ENCODE data around the gene DAPP1. TPM values are rescaled to one million over a fixed set of nuclear protein-coding genes. Genes with fewer than 3 reads are reported as not detected.

Gene DAPP1
- total and polyA plus RNA-seq, 8 donors, result 1.5 to 11.9 (median 3.2) TPM

DNA sequence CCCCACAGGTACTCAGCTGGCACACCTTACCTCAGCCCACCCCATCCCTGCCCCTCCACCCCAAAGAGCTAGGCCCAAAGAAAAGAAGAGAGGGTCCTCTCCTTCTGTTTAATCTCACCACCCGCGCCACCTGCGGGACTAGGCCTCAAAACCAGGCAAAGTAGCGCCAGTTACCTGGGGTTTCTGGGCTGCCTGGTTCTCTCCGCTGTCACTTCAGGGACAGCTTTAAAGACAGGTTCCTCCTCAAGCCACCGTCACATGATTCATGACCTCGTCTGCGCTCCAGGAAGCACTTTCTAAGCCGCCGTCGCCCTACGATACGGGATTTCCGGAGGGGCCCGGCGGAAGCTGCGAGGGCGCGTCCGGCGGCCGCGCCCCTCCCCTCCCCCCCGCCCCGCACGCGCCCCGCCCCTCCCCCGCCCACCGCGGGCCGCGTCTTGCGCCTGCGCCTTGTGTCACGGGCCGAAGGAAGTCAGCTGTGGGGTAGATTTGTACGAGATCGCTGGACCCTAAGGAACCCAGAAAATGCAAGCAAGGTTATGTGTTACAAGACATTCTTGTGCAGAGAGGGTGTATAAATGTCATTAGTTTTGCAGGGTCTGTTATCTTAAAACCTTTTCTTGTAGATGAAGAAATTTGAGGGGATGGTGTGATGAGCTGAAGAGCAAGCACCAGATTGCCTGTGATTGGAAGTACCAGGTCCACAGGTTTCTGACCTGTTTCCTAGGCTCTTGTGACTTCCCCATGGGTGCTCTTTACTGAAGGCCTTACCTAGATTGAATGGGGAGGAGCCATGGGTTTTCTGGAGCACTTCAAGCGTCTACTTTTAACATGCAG, 77.8 kb downstream of the DAPP1 start, which contains the start of gene LAMTOR3:
Gene LAMTOR3, minus strand, starts transcription at position 267 of the 837 bp plus-strand sequence. CDS start 464 bp downstream, outside the sequence.
- H3K27me3 ChIP-seq, result no peaks in the 10 kb centered on the region
- DNase-seq (peak; percentile 85 to 96 (median 94)), ATAC-seq (peak; percentile 99)
- peak within 1 kb of the TSS; percentile 78 to 87 for H3K4me3 ChIP-seq
- H3K4me1 ChIP-seq, result peaks cover 0 to 43% of the 10 kb centered on the region in 2 donors
- TF ChIP-seq, protein P1, sequence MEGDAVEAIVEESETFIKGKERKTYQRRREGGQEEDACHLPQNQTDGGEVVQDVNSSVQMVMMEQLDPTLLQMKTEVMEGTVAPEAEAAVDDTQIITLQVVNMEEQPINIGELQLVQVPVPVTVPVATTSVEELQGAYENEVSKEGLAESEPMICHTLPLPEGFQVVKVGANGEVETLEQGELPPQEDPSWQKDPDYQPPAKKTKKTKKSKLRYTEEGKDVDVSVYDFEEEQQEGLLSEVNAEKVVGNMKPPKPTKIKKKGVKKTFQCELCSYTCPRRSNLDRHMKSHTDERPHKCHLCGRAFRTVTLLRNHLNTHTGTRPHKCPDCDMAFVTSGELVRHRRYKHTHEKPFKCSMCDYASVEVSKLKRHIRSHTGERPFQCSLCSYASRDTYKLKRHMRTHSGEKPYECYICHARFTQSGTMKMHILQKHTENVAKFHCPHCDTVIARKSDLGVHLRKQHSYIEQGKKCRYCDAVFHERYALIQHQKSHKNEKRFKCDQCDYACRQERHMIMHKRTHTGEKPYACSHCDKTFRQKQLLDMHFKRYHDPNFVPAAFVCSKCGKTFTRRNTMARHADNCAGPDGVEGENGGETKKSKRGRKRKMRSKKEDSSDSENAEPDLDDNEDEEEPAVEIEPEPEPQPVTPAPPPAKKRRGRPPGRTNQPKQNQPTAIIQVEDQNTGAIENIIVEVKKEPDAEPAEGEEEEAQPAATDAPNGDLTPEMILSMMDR (IDR thresholded peaks at IDR 0.05), result no peak
- no peaks in the 10 kb centered on the region for H3K9me3 ChIP-seq
- intact Hi-C loops (cut with DNase I), result loop anchor here in 1 of 2 donors (10.0 kb wide), 1 partner anchor 50 kb away; the partner anchor contains the start of gene DNAJB14
- H3K36me3 ChIP-seq, result peaks cover 0 to 8% of the 10 kb centered on the region in 2 donors
- H3K27ac ChIP-seq, result peak within 1 kb of the TSS; percentile 84 to 86

DNA sequence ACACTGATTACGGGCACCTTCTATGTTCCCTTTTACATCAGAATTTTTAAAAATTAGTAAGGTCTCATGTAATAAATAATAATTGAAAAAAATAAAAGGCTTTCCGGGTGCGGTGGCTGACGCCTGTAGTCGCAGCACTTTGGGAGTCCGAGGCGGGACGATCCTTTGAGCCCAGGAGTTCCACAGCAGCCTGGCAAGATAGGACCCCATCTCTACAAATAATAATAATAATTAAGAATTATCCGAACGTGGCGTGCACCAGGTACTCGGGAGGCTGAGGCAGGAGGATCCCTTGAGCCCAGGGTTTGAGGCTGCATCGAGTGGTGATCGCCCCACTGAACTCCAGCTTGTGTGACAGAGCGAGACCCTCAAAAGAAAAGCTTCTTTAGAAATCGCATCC, 78.4 kb downstream of the DAPP1 start:
- Histone ChIP-seq H3K9me3 (no peaks in the 10 kb centered on the region), H3K4me3 (peak overlapping the region; percentile 78 to 87), H3K4me1 (peaks cover 0 to 39% of the 10 kb centered on the region in 2 donors), H3K36me3 (peaks cover 0 to 8% of the 10 kb centered on the region in 2 donors), H3K27me3 (no peaks in the 10 kb centered on the region), H3K27ac (peak overlapping the region; percentile 76 to 86)
- DNase-seq, result peak in 2 of 4 donors; percentile 33 to 38
- ATAC-seq, result no peak
- TF ChIP-seq, protein P1 (IDR thresholded peaks at IDR 0.05), result no peak
- intact Hi-C loops (cut with DNase I), result loop anchor here in 1 of 2 donors (10.0 kb wide), 1 partner anchor 50 kb away; the partner anchor contains the start of gene DNAJB14

DNA sequence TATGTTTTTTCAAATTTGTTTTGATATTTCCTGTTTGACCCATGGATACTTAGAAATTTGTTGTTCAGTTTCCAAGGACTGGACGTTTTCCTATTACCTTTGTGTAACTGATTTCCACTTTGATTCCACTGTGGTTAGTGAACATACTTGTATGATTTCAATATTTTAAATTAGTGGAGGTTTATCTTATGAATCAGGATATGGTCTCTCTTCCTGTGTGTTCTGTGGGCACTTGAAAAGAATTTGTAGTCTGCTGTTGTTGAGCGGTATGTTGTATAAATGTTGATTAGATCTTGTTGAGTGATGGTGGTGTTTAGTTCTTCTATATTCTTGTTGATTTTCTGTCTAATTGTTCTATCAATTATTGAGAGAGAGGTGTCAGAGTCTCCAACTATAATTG, 98.8 kb downstream of the DAPP1 start:
- TF ChIP-seq, protein P1 (IDR thresholded peaks at IDR 0.05), result no peak
- Histone ChIP-seq H3K4me3 (no peak overlapping the region), H3K4me1 (no peaks in the 10 kb centered on the region), H3K27ac (no peak overlapping the region), H3K36me3 (peaks cover 0 to 53% of the 10 kb centered on the region in 2 donors), H3K27me3 (no peaks in the 10 kb centered on the region), H3K9me3 (peaks cover 0 to 3% of the 10 kb centered on the region in 2 donors)
- DNase-seq, result no peak
- intact Hi-C loops (cut with DNase I), result no loop called here
- no peak for ATAC-seq

DNA sequence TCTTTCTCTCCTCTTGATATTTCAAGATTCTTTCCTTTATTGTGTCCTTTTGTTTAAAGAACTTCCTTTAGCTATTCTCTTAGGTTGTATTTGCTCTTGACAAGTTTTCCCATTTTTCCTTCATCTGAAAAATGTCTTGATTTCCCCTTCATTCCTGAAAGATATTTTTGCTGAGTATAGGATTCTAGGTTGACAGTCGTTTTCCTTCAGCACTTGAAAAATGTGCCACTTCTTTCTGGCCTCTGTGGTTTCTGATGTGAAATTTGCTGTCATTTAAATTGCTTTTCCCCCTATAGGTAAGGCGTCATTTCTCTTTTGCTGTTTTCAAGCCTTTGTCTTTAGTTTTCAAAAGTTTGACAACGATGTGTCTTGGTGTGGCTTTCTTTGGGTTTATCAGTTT, 100.9 kb downstream of the DAPP1 start:
- Histone ChIP-seq H3K9me3 (peaks cover 0 to 3% of the 10 kb centered on the region in 2 donors), H3K4me1 (no peaks in the 10 kb centered on the region), H3K27me3 (no peaks in the 10 kb centered on the region), H3K4me3 (no peak overlapping the region), H3K36me3 (peaks cover 0 to 68% of the 10 kb centered on the region in 2 donors), H3K27ac (no peak overlapping the region)
- DNase-seq (no peak), ATAC-seq (no peak)
- intact Hi-C loops (cut with DNase I), result no loop called here
- TF ChIP-seq, protein P1 (IDR thresholded peaks at IDR 0.05), result no peak

DNA sequence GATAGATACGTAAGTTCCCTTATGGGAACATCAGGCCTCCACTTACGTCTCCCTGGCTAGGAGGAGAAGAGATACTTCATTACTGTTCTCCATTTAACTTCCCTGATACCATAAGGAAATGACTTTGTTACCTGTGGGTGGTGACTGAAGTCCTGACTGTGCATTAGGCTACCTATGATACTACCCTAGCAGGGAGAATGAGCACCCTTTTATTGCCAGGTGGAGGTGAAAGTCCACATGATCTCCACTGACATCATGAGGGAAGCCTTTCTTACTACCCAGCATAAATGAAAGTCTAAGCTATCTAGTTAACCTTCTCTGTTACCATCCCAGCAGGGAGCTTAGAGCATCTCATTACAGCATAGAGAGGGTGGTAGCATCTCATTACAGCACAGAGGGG, 102.0 kb downstream of the DAPP1 start:
- Histone ChIP-seq H3K9me3 (peaks cover 0 to 3% of the 10 kb centered on the region in 2 donors), H3K4me3 (no peak overlapping the region), H3K36me3 (peaks cover 0 to 78% of the 10 kb centered on the region in 2 donors), H3K4me1 (no peaks in the 10 kb centered on the region), H3K27me3 (no peaks in the 10 kb centered on the region), H3K27ac (no peak overlapping the region)
- intact Hi-C loops (cut with DNase I), result no loop called here
- ATAC-seq, result no peak
- no peak for DNase-seq
- TF ChIP-seq, protein P1 (IDR thresholded peaks at IDR 0.05), result no peak

All from left lung (tissue), 10 donors.